HG03039 (cell line): ENCODE results near the gene MASTL.

ENCODE experiments used
- ATAC-seq: cut with Tn5 transposase; IDR thresholded peaks from one replicate; pipeline ENCODE4 v1.9.1; 2021; ENCODE audit warnings: mild to moderate bottlenecking, moderate library complexity; ENCODE audit not compliant: unreplicated experiment

MASTL gene

GRCh38 chr10:27225011-27225590, 69.9 kb downstream of the MASTL start:
- no peak for ATAC-seq

- ATAC-seq: no peak
Observed at GRCh38 chr10:27225642-27226257, 70.6 kb downstream of the MASTL start.

- no peak for ATAC-seq
Observed at GRCh38 chr10:27230022-27230421, 74.9 kb downstream of the MASTL start.

GRCh38 chr10:27235706-27236105, 80.6 kb downstream of the MASTL start:
- ATAC-seq: no peak
